Calu3 (cell line): ENCODE results near the gene RPS6KA2. TPM values are rescaled to one million over a fixed set of nuclear protein-coding genes. Genes with fewer than 3 reads are reported as not detected.

ENCODE experiments used
- BruUV-seq: library from RNA; stranded (reverse); fragments of 400-500 nt; replicated peaks from 2 replicates; lab custom pipeline; 2021; lab: Mats Ljungman, UMichigan
- CTCF ChIA-PET: fragments of 300-600 bp; sonication (Branson Sonifier 250); formaldehyde crosslinking; loops from one replicate; lab custom pipeline; 2022; ENCODE audit warnings: antibody characterized with exemption; lab: Charles Lee
- DNase-seq: peaks from one replicate; pipeline ENCODE4 v3.0.0; 2022
- H3K27ac Mint-ChIP-seq: one replicate; pipeline ENCODE4 v1.8.0; 2022; ENCODE audit warnings: mixed read lengths; ENCODE audit not compliant: unreplicated experiment
- H3K27me3 Mint-ChIP-seq: one replicate; pipeline ENCODE4 v1.8.0; 2022; ENCODE audit warnings: mixed read lengths; ENCODE audit not compliant: unreplicated experiment
- H3K36me3 Mint-ChIP-seq: one replicate; pipeline ENCODE4 v1.8.0; 2022; ENCODE audit warnings: mild to moderate bottlenecking, moderate library complexity, mixed read lengths; ENCODE audit not compliant: insufficient read depth, unreplicated experiment
- H3K4me1 Mint-ChIP-seq: one replicate; pipeline ENCODE4 v1.8.0; 2022; ENCODE audit warnings: mild to moderate bottlenecking, low read depth, mixed read lengths; ENCODE audit not compliant: unreplicated experiment
- H3K4me3 Mint-ChIP-seq: one replicate; pipeline ENCODE4 v1.8.0; 2022; ENCODE audit warnings: mild to moderate bottlenecking, low read depth, moderate library complexity, mixed read lengths; ENCODE audit not compliant: unreplicated experiment
- H3K9me3 Mint-ChIP-seq: one replicate; pipeline ENCODE4 v1.8.0; 2022; ENCODE audit warnings: low read depth, mixed read lengths; ENCODE audit not compliant: unreplicated experiment
- CTCF ChIP-seq: fragments of 200-600 bp; IDR thresholded peaks from one replicate; pipeline ENCODE4 v1.8.0; 2022; ENCODE audit warnings: antibody characterized with exemption; ENCODE audit not compliant: unreplicated experiment
- intact Hi-C: fragments of 100-400 bp; cut with micrococcal nuclease; formaldehyde crosslinking; loops from one replicate; pipeline ENCODE4 v1.10.0; 2022; ENCODE audit not compliant: unreplicated experiment
- total RNA-seq: library from RNA; stranded (reverse); gene quantifications from 2 replicates; pipeline ENCODE4 v1.2.3, GENCODE V29; 2022

The RPS6KA2 gene
- total RNA-seq, 1 experiment from 2014 or later: 41.3 TPM

DNA sequence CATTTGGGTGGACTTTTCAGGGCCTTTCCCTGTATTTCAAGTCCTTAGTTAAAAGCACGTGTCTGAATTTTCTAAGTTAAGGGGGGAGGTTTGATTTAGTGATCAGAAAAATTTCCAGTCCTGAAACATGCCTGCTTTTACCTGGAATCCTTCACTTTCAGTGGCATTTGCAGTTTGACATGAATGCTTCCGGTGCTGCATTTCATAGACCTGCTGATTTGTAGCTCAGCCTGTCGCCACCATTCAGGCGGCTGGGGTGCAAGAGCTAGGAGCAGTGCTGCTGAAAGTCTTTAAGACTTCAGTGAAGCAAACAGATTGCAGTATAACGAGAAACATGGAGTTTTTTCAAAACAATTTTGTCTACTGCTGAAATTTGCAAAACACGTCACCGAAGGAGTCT is 14.0 kb downstream of the RPS6KA2 start:
- Mint-ChIP-seq H3K9me3 (no peaks in the 10 kb centered on the region), H3K4me3 (no peak overlapping the region), H3K27ac (no peak overlapping the region), H3K36me3 (peaks cover 7% of the 10 kb centered on the region), H3K4me1 (peaks cover 8% of the 10 kb centered on the region), H3K27me3 (no peaks in the 10 kb centered on the region)
- no TSS peak for BruUV-seq
- intact Hi-C loops: no loop called here
- TF ChIP-seq CTCF: no peak
- CTCF ChIA-PET: no interaction called here
- DNase-seq: no peak

DNA sequence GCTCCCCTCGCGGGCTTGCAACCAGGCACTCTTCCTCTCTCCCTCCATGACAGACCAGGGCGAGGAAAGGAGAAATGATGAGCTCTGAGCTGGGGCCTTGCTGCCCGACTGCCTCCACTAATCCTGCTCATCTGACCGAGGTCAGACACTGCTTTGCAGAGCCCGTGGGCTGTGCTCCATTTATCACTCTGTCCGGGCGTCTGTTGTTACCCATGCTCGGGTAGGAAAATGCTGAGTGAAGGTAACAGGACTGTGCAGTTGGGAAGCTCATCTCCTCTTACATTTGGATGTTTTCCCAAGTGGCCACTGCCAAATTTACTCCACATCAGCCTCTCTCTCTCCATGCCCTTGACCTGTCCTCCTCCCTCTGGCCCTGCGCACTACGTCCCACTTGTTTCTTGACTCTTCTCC is 14.6 kb downstream of the RPS6KA2 start:
- no peak for DNase-seq
- intact Hi-C loops: no loop called here
- peaks cover 6% of the 10 kb centered on the region for H3K36me3 Mint-ChIP-seq
- H3K4me3 Mint-ChIP-seq: no peak overlapping the region
- no peaks in the 10 kb centered on the region for H3K27me3 Mint-ChIP-seq
- no peak for TF ChIP-seq CTCF
- no TSS peak for BruUV-seq
- H3K9me3 Mint-ChIP-seq: no peaks in the 10 kb centered on the region
- CTCF ChIA-PET: no interaction called here
- no peak overlapping the region for H3K27ac Mint-ChIP-seq
- peaks cover 8% of the 10 kb centered on the region for H3K4me1 Mint-ChIP-seq

DNA sequence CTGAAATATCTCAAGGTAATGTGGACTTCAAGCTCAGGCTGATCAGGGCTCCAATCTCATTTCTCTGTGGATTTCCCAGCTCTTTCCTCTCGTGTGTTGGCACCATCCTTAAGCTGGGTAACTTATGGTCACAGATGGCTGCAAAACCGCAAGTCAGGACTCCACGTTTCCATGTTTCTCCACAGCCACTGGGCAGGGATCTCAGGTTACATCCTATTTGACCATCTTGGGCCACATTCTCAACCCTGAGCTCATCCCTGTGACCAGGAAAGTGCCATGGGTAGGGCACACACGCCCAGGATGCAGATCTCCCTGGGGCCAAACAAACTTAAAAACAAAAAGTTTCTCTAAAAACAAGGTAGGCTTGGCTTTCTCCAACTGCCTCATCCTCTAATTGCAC is 15.4 kb downstream of the RPS6KA2 start:
- peaks cover 8% of the 10 kb centered on the region for H3K4me1 Mint-ChIP-seq
- CTCF ChIA-PET: interaction anchor here (0.6 kb wide), 1 partner anchor 61 kb away, joined by 4 read pairs; no protein-coding TSS in a partner anchor
- no peak for TF ChIP-seq CTCF
- no peaks in the 10 kb centered on the region for H3K27me3 Mint-ChIP-seq
- H3K27ac Mint-ChIP-seq: no peak overlapping the region
- no peak for DNase-seq
- no TSS peak for BruUV-seq
- H3K4me3 Mint-ChIP-seq: no peak overlapping the region
- no peaks in the 10 kb centered on the region for H3K9me3 Mint-ChIP-seq
- H3K36me3 Mint-ChIP-seq: peaks cover 2% of the 10 kb centered on the region
- intact Hi-C loops: no loop called here

GRCh38 chr6:166610069-166610468 is 17.0 kb downstream of the RPS6KA2 start:
- Mint-ChIP-seq H3K36me3 (no peaks in the 10 kb centered on the region), H3K4me1 (peaks cover 4% of the 10 kb centered on the region), H3K27ac (no peak overlapping the region), H3K9me3 (peaks cover under 1% of the 10 kb centered on the region), H3K4me3 (no peak overlapping the region), H3K27me3 (no peaks in the 10 kb centered on the region)
- TF ChIP-seq CTCF: no peak
- CTCF ChIA-PET: no interaction called here
- intact Hi-C loops: no loop called here
- no peak for DNase-seq
- BruUV-seq: no TSS peak
